KOPT-K1 (cell line): ENCODE measurements around the gene OPCML.

Experiments used
- H3K27ac ChIP-seq: fragments of 200-600 bp; sonication (generic); 2 replicates; pipeline ENCODE4 v1.5.1; 2016; ENCODE audit warnings: antibody characterized with exemption, mild to moderate bottlenecking, low read depth, low read length; ENCODE audit not compliant: poor library complexity, severe bottlenecking
- H3K36me3 ChIP-seq: fragments of 200-600 bp; sonication (generic); 2 replicates; pipeline ENCODE4 v1.5.1; 2017; ENCODE audit warnings: antibody characterized with exemption, mild to moderate bottlenecking, low read length, moderate library complexity; ENCODE audit not compliant: insufficient read depth
- H3K9me3 ChIP-seq: fragments of 200-600 bp; sonication (generic); 2 replicates; pipeline ENCODE4 v1.5.1; 2017; ENCODE audit warnings: antibody characterized with exemption, low read length, mild to moderate bottlenecking; ENCODE audit not compliant: insufficient read depth, poor library complexity, severe bottlenecking

OPCML gene

DNA sequence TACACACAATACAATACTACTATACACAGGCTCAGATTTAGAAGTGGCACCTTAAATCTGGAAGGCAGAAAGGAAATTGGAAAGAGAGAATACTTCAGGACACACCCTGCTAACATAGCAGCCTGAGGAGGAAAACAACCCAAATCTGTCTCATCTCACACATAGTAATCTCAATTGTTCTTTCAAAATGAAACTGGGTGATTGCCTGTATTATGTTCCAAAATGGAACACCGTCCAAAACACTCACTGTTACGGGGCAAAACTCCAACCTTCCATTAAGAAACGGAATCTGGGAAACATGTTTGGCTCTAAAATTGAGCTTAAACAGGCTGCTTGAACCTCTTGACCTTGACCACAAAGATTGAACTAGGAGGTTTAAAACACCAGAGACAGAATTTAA is 572.6 kb downstream of the OPCML start:
- no peak overlapping the region for H3K27ac ChIP-seq
- no peaks in the 10 kb centered on the region for H3K36me3 ChIP-seq
- no peaks in the 10 kb centered on the region for H3K9me3 ChIP-seq

DNA sequence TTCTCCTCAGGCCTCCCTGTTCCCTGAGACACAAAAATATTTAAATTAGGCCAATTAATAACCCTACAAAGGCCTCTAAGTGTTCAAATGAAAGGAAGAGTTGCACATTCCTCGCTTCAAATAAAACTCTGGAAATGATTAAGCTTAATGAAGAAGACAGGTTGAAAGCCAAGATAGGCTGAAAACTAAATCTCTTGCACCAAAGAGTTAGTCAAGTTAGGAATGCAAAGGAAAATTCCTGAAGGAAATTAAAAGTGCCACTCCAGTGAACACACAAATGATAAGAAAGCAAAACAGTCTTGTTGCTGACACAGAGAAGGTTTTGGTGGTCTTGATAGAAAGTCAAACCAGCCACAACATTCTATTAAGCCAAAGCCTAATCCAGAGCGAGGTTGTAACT is 574.4 kb downstream of the OPCML start:
- Histone ChIP-seq H3K9me3 (no peaks in the 10 kb centered on the region), H3K27ac (no peak overlapping the region), H3K36me3 (no peaks in the 10 kb centered on the region)

DNA sequence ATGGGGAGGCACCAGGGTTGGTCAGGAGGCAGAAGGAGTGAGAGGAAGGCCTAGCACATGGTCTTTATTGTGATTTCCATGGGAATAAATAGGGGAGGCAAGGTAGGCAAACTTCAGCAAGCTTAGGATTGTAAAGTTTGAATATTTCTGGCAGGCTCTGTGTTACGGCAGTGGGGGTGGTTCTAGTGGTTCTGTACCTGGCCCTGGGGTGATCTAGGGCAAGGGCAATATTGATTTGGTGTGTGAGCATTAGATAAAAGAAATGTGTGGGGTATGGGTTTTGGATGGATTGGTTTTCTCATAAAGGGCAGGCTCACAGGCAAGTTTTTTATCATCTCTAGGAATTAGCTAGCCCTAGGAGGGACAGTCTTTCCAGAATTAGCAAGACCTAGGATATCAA is 584.0 kb downstream of the OPCML start:
- Histone ChIP-seq H3K9me3 (no peaks in the 10 kb centered on the region), H3K36me3 (no peaks in the 10 kb centered on the region), H3K27ac (no peak overlapping the region)

DNA sequence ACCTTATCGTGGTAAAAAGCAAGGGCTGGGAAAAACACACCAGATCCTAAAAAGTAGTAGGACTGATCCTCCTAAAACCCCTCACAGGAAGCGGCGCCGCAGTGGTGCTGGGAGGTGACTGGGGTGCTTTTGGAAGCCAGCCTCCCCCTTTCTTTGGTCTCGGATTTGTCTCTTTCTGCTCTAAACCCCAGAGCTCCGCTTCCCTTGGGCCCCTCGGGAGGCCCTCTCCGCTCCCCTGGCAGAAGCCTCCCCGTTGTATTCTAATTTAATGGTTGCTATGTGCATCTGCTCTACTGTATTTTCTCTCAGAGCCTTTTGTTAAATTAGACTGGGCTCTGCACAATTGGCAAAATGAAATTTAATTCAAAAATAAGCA is 587.7 kb downstream of the OPCML start:
- Histone ChIP-seq H3K27ac (no peak overlapping the region), H3K9me3 (no peaks in the 10 kb centered on the region), H3K36me3 (no peaks in the 10 kb centered on the region)

DNA sequence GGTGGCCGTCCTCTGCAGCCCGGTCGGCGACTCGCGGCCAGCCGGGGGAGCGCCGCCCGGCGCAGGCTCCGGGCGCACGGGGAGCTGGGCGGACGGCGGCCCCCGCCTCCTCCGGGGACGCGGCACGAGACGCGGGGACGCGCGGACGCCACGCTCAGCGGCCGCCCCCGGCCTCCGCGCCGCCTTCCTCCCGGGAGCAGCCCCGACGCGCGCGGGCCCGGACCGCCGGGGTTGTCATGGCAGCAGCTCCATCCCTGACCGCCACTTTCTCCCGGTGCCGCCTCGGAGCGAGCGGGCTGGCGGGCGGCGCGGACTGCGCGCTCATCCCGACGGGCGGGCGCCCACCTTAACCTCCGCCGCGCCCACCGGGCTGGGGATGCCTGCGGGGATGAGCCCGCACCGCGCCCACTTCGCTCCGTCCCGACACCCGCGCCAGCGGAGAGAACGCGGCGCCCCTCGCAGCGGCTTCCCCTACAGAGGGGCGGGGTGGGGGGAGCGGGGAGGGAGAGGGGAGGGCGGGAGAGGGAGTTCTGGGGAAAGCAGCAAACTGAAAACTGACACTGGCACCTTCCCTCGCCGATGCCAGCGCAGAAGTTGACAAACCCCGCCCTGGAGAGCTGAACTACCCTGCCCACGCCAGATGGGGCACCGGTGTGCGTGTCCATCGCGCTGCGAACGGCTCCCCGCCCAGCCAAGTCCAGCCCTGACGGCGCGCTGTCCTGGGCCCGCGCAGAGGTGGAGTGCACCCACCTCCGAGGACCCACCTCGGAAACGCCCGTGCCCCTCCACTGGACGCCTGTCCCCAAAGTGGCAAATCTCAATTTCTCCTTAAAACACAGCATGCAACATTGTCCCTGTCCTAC is 588.4 kb downstream of the OPCML start:
- H3K36me3 ChIP-seq: no peaks in the 10 kb centered on the region
- H3K27ac ChIP-seq: no peak overlapping the region
- H3K9me3 ChIP-seq: no peaks in the 10 kb centered on the region

DNA sequence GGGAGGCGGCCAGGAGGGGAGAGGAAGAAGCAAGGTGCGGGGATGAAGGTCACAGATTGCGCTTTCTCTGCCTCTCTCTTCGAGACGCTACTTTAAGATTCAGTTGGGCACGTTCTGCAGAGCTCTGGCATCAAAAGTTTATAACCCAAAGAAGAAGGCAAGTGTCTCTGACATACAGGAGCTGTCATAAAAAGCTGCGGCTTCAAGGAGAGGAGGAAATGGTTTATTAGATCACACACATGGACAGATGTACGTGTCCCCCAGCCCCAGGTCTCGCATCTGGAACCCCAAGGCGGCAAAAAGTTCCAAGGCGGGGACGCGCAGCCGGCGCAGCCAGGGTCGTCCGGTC is 589.0 kb downstream of the OPCML start:
- Histone ChIP-seq H3K27ac (no peak overlapping the region), H3K9me3 (no peaks in the 10 kb centered on the region), H3K36me3 (no peaks in the 10 kb centered on the region)

DNA sequence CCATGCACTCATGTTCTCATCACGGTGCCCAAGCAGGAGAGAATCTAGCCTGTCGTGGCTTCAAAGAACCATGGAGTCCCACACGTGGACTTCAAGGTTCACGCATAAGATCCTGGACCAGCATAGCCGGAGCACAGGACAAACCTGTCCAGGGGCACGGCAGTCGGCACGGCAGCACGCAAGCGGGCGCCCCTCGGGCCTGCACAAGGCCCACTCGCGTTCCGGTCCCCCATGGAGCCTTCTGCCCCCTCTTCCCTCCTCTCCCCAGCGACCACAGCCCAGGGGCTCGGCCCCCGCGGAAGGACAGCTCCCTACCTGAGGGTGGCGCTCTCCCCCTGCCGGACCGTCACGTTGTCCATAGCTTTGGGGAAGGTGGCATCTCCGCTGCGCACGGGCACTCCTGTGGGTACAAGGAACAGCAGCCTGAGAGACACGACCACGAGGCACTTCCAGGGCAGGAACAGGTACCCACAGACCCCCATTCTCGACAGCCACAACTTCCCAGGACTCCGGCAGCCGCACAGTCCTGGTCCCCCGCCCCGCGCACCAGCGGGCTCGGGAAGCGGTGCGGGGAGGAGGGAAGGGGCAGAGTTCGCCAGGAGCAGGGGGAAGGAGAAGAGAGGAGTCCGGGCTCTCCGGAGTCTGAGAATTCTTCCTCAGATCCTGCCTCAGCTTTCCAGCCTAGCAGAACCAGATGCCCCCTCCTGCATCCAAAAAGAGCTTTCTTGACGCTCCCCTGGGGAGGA is 589.5 kb downstream of the OPCML start:
- H3K27ac ChIP-seq: no peak overlapping the region
- H3K36me3 ChIP-seq: no peaks in the 10 kb centered on the region
- no peaks in the 10 kb centered on the region for H3K9me3 ChIP-seq

DNA sequence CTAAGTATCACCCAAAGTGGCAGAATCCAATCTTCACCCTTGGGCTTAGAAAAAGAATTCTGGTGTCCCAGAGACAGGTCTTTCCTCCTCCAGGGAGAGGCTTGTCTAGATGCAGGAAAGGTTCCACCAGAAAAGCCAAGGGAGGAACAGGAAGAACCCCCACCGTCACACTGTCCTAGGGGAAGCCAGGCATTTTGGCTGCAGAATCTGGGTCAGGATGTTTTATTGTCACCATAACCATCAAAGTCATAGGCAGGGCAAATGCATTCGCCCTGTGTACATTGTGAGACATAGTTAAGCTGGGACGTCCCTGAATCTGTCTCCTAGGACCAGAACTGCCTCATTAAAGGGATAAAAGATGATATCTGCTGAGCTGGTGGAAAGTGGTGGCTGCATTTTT is 590.5 kb downstream of the OPCML start:
- no peaks in the 10 kb centered on the region for H3K36me3 ChIP-seq
- no peak overlapping the region for H3K27ac ChIP-seq
- no peaks in the 10 kb centered on the region for H3K9me3 ChIP-seq

DNA sequence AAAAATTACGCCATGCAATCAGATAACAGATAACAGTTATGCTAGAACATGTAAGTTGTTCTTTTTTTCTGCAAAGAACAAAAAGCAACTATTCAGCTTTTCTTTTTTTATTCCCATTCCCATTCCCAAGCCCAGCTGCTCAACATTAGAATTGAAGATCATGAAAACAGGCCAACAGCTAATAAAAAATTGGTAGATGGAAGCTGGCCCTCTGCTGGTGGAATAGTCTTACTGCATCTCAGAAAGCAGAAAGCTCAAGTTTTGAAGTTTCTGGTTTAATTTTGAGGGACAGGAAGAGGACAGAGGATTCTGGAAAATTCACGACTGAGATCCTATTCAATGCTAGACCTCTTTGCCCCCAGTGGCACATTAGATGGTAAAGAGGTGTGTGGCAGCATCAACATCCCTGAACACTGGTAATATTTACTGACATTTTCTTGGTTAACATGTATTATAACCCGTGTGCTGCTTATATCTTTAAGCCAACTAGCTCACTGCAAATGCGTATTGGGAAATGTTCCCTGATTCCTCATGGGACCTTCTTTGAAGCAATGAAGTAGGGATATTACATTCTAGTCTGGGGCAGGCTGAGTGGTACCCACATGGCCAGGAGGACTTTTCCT is 591.2 kb downstream of the OPCML start:
- Histone ChIP-seq H3K9me3 (no peaks in the 10 kb centered on the region), H3K36me3 (no peaks in the 10 kb centered on the region), H3K27ac (no peak overlapping the region)

DNA sequence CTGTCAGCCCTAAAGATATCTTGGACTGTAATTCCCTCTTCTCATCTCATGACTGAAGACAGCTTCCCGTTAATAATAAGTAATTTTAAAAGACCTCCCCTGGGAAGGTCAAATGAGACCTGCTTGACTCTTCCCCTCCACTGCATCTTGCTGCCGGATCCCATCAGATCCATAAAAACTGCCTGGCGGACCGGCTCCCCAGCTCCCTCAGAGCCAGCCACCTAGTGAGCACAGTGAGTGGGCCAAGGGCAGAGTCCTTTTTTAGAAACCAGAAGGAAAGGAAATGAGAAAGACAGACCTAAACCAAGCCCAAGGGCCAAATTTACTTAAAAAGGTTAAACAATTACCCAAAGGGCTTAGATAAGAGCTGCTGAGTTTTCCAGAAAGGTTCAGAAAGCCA is 595.3 kb downstream of the OPCML start:
- Histone ChIP-seq H3K27ac (no peak overlapping the region), H3K9me3 (no peaks in the 10 kb centered on the region), H3K36me3 (no peaks in the 10 kb centered on the region)

DNA sequence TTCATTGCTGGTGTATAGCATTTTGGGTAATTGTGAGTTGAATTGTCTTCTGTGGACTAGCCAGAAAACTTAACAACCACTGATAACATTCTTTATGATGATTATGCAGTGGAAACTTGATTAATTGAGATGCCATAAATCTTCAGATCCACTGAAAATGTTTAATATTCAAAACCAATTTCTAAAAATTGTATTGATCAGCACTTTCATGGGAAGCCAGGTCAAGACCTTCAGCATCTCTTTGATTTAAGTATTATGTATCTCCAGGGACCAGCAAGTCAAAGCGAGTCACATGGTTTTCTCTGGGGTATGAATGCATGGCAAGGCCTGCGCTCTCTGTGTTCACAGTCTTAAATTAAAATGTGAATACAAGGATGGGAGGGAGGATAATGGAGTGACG is 596.9 kb downstream of the OPCML start:
- H3K36me3 ChIP-seq: no peaks in the 10 kb centered on the region
- no peak overlapping the region for H3K27ac ChIP-seq
- no peaks in the 10 kb centered on the region for H3K9me3 ChIP-seq

DNA sequence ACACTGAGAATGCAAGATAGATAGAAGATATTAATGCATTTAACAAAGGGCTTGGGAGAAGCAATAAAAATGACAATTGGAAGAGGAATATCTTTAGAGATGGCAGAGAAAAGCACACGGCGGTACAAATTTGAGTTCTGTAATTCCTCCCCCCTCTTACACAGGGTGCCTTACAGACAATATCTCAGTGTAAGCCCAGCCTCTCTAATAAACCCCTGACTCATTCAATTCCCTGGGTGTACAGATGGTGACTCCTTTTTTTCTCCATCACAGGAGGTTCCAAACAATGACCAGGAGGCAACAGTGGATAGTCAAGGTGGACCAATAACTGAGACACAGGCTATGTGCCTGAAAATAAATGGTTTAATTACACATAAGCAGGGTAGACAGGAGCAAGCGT is 598.6 kb downstream of the OPCML start:
- Histone ChIP-seq H3K36me3 (no peaks in the 10 kb centered on the region), H3K27ac (no peak overlapping the region), H3K9me3 (no peaks in the 10 kb centered on the region)

DNA sequence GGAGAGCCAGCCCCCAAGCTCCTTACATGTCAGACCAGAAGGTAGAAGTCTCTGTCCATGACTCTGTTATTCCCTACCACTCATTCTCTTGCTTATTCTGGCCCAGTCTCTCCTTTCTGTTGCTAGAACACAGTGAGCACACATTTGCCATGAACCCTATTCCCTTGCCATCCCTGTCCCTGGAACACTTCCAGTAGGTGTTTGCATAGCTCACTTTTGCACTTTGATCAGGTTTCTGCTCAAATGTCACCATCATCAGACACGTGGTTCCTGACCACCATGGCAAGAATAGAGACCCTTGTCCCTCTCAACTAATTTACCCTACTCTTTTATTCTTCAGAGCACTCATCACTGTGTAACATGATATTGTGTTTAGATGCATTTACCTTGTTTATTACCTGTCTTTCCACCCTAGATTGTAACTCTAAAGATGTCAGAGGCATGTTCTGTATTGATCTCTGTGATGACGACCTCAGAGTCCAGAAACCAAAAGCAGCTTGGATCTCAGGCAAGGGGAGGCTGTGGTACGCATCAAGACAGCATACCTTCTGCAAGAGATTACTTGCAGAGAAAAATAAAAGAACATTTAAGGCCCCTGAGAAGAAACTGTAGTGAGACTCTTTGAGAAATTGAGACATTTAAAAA is 606.4 kb downstream of the OPCML start:
- no peak overlapping the region for H3K27ac ChIP-seq
- H3K36me3 ChIP-seq: no peaks in the 10 kb centered on the region
- no peaks in the 10 kb centered on the region for H3K9me3 ChIP-seq

DNA sequence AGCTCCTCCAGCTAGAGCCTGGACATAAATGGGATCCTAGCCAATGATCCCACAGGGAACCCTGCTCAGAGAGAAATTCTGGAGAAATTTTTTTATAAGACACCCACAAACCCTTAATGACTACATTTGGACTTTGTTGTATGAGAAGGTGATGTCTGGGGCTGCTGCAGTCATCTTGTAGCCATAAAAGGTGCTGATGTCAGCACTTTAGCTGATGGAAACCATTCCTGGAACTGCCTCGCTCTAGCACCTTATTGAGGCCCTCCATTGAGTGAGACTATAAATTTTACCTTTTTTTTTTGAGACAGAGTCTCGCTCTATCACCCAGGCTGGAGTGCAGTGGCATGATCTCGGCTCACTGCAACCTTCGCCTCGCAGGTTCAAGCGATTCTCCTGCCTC is 610.7 kb downstream of the OPCML start:
- Histone ChIP-seq H3K9me3 (no peaks in the 10 kb centered on the region), H3K27ac (no peak overlapping the region), H3K36me3 (no peaks in the 10 kb centered on the region)

DNA sequence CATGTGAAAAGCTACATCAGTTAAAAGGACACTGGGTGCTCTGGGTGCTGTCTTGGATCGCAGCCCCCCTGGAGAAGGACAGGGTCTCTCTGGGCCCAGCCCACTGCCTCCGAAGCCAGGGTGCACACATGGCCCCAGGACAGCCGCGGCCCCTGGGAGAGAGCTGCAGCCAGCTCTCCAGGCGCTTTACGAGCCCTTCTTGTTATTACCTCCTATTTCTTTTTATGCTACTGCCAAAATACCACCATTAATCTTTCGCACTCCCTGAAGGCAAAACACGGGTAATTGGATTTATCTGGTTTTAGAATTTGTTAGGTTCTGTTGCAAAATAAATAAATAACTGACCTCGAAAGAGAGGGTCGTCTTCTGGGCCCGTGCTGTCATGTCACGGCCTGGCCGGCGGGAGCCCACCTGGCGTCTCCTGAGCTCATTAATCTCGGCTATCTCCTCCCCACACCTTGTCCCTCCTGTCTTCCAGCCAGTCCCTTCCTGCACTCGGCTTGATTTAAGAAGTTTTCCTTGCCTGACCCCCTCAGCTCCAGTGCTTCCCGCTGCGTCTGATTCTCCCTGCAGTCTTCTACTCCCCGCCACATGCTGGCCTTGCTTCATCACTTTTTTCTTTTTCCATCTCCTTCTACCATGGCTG is 611.7 kb downstream of the OPCML start:
- Histone ChIP-seq H3K9me3 (no peaks in the 10 kb centered on the region), H3K27ac (no peak overlapping the region), H3K36me3 (no peaks in the 10 kb centered on the region)
